Fibroblast of lung (primary cell): ENCODE results near the gene NPAT. TPM values are rescaled to one million over a fixed set of nuclear protein-coding genes. Genes with fewer than 3 reads are reported as not detected.

Experiments
- DNase-seq, 2 donors: peaks; one replicate each; pipeline versions ENCODE4 v3.0.0 to v3.0.0-alpha.2; 2010; ENCODE audit warnings: low read depth in 2 of 2
- H2AFZ ChIP-seq: 2 replicates; pipeline ENCODE4 v1.5.1; 2012; ENCODE audit warnings: low read length, control low read depth, inconsistent platforms
- H3K27ac ChIP-seq: 2 replicates; pipeline ENCODE4 v1.5.1; 2011; ENCODE audit warnings: low read length, control low read depth; ENCODE audit not compliant: insufficient read depth
- H3K27me3 ChIP-seq: 2 replicates; pipeline ENCODE4 v1.5.1; 2011; ENCODE audit warnings: mild to moderate bottlenecking, low read length; ENCODE audit not compliant: control insufficient read depth, insufficient read depth
- H3K36me3 ChIP-seq: 2 replicates; pipeline ENCODE4 v1.5.1; 2011; ENCODE audit warnings: low read length; ENCODE audit not compliant: control insufficient read depth, insufficient read depth
- H3K4me1 ChIP-seq: 2 replicates; pipeline ENCODE4 v1.5.1; 2011; ENCODE audit warnings: low read length; ENCODE audit not compliant: control insufficient read depth, insufficient read depth; ENCODE audit errors: extremely low read depth
- H3K4me2 ChIP-seq: 2 replicates; pipeline ENCODE4 v1.5.1; 2011; ENCODE audit warnings: low read length, control low read depth; ENCODE audit not compliant: insufficient read depth; ENCODE audit errors: extremely low read depth
- H3K4me3 ChIP-seq, 4 experiments: fragments of 200-600 bp in 1 of 4; sonication (generic) in 1 of 4; replicated peaks in 1 of 4; 2 replicates each; pipeline ENCODE4 v1.5.1; 2011 to 2016; ENCODE audit warnings: low read length in 4 of 4, low read depth in 3 of 4, mild to moderate bottlenecking in 3 of 4, control low read depth in 2 of 4, inconsistent platforms in 1 of 4, mixed read lengths in 1 of 4; ENCODE audit not compliant: insufficient read depth in 1 of 4; ENCODE audit errors: control extremely low read depth in 1 of 4
- H3K79me2 ChIP-seq: 2 replicates; pipeline ENCODE4 v1.5.1; 2012; ENCODE audit warnings: mild to moderate bottlenecking, low read length, inconsistent platforms; ENCODE audit not compliant: control insufficient read depth, insufficient read depth
- H3K9ac ChIP-seq: 2 replicates; pipeline ENCODE4 v1.5.1; 2011; ENCODE audit warnings: mild to moderate bottlenecking, low read length, control low read depth; ENCODE audit not compliant: insufficient read depth
- H3K9me3 ChIP-seq: 2 replicates; pipeline ENCODE4 v1.5.1; 2012; ENCODE audit warnings: low read depth, low read length; ENCODE audit not compliant: control insufficient read depth, insufficient read depth
- H4K20me1 ChIP-seq: 2 replicates; pipeline ENCODE4 v1.5.1; 2011; ENCODE audit warnings: low read length; ENCODE audit not compliant: control insufficient read depth, insufficient read depth; ENCODE audit errors: extremely low read depth
- EZH2 ChIP-seq: IDR thresholded peaks from 2 replicates; pipeline ENCODE4 v1.5.1; 2012; ENCODE audit warnings: low read length, control low read depth, mild to moderate bottlenecking; ENCODE audit errors: missing control alignments
- polyA plus RNA-seq, 2 donors: library from polyadenylated mRNA; depleted of rRNA in 1 of 2; stranded (reverse) in 1 of 2; unstranded in 1 of 2; fragments of >200 nt; gene quantifications; 2 replicates each; pipeline ENCODE4 v1.2.1, GENCODE V29; 2011 to 2012; ENCODE audit warnings: missing spikeins in 1 of 2
- total RNA-seq: library from RNA; depleted of rRNA; stranded (reverse); fragments of >200 nt; gene quantifications from 2 replicates; pipeline ENCODE4 v1.2.1, GENCODE V29; 2014
- TF ChIP-seq, protein P1 (sequence below), 2 donors: IDR thresholded peaks in 1 of 2; conservative IDR thresholded peaks in 1 of 2; 1 replicate in 1 of 2; 2 replicates in 1 of 2; pipeline ENCODE4 v1.5.1; 2011 to 2012; ENCODE audit warnings: low read length in 2 of 2, control low read depth in 1 of 2, inconsistent platforms in 1 of 2, low read depth in 1 of 2, mild to moderate bottlenecking in 1 of 2

NPAT gene
- total and polyA plus RNA-seq, 2 donors (not counting 1 experiment from before 2014, with no cell fraction given): 10.9 to 12.7 TPM

DNA sequence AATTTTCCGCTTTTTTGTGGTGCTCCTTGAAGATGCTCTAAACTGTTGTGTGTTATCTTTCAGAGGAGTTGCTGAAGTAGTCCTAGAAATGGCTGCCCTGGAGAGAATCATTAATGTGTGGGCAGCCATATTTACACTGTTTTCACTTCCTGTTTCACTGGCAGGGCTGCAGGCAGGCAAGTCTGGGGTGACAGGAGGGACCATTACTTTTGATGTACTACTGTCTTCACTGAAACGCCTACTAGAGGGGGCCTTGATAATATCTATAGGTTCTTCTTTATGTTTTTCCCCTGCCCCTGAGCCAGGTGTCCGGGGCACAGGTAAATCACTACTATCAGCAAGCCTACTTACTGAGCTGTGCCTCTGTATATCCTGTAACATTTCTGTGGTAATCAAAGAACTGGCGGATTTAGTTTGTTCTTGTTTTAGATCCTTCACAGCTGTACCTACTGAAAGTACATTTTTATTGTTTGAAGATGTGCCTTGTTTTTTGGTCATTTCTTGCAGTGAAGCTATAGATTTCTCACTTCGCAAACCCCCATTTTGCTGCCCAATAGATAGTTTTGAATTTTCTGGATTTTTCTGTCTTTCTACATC, 61.4 kb downstream of the NPAT start:
- H3K9ac ChIP-seq: no peak overlapping the region
- H3K4me3 ChIP-seq: no peak overlapping the region
- H3K36me3 ChIP-seq: peaks cover 3% of the 10 kb centered on the region
- H3K27ac ChIP-seq: no peak overlapping the region
- H3K9me3 ChIP-seq: no peaks in the 10 kb centered on the region
- H3K4me2 ChIP-seq: no peak overlapping the region
- TF ChIP-seq, protein P1, sequence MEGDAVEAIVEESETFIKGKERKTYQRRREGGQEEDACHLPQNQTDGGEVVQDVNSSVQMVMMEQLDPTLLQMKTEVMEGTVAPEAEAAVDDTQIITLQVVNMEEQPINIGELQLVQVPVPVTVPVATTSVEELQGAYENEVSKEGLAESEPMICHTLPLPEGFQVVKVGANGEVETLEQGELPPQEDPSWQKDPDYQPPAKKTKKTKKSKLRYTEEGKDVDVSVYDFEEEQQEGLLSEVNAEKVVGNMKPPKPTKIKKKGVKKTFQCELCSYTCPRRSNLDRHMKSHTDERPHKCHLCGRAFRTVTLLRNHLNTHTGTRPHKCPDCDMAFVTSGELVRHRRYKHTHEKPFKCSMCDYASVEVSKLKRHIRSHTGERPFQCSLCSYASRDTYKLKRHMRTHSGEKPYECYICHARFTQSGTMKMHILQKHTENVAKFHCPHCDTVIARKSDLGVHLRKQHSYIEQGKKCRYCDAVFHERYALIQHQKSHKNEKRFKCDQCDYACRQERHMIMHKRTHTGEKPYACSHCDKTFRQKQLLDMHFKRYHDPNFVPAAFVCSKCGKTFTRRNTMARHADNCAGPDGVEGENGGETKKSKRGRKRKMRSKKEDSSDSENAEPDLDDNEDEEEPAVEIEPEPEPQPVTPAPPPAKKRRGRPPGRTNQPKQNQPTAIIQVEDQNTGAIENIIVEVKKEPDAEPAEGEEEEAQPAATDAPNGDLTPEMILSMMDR (conservative IDR thresholded peaks at IDR 0.05 in 1 of 2, IDR thresholded peaks at IDR 0.05 in 1 of 2; ENCODE audit: low read depth in 1 of 2, low read length in 2 of 2): no peak
- no peak for TF ChIP-seq EZH2
- H3K27me3 ChIP-seq: no peaks in the 10 kb centered on the region
- H3K79me2 ChIP-seq: no peaks in the 10 kb centered on the region
- no peaks in the 10 kb centered on the region for H4K20me1 ChIP-seq
- DNase-seq: no peak
- H2AFZ ChIP-seq: no peak overlapping the region
- no peaks in the 10 kb centered on the region for H3K4me1 ChIP-seq

GRCh38 chr11:108154591-108154990, 67.8 kb downstream of the NPAT start:
- Histone ChIP-seq H3K36me3 (peaks cover 2% of the 10 kb centered on the region), H2AFZ (no peak overlapping the region), H3K27ac (no peak overlapping the region), H3K9me3 (no peaks in the 10 kb centered on the region), H3K4me1 (no peaks in the 10 kb centered on the region), H3K79me2 (no peaks in the 10 kb centered on the region), H3K4me2 (no peak overlapping the region), H3K9ac (no peak overlapping the region), H4K20me1 (no peaks in the 10 kb centered on the region), H3K4me3 (no peak overlapping the region), H3K27me3 (no peaks in the 10 kb centered on the region)
- DNase-seq: no peak
- TF ChIP-seq, protein P1 (conservative IDR thresholded peaks at IDR 0.05 in 1 of 2, IDR thresholded peaks at IDR 0.05 in 1 of 2; ENCODE audit: low read depth in 1 of 2, low read length in 2 of 2): no peak
- no peak for TF ChIP-seq EZH2

DNA sequence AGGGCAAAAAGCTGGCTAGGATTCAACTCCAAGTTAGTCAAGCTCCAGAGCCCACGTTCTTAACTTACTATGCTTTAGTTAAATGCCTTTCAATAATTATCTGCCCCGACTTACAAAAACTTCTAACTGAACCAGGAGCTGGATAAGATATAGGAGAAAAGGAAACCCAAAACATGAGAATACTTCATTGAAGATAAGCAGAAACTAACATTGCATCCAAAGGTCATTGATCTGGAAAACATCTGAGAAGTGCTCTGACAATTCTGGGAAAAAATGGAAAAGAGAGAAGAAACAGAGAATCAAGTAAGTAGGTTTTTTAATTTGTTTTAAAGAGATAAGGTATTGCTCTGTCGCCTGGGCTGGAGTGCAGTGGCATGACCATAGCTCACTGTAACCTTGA, 73.9 kb downstream of the NPAT start:
- no peaks in the 10 kb centered on the region for H4K20me1 ChIP-seq
- H3K9ac ChIP-seq: no peak overlapping the region
- peaks cover 4% of the 10 kb centered on the region for H3K36me3 ChIP-seq
- TF ChIP-seq, protein P1 (conservative IDR thresholded peaks at IDR 0.05 in 1 of 2, IDR thresholded peaks at IDR 0.05 in 1 of 2; ENCODE audit: low read depth in 1 of 2, low read length in 2 of 2): no peak
- no peak for TF ChIP-seq EZH2
- no peak for DNase-seq
- H3K4me3 ChIP-seq: no peak overlapping the region
- no peaks in the 10 kb centered on the region for H3K9me3 ChIP-seq
- H3K4me1 ChIP-seq: no peaks in the 10 kb centered on the region
- H3K27me3 ChIP-seq: no peaks in the 10 kb centered on the region
- H3K27ac ChIP-seq: no peak overlapping the region
- H3K79me2 ChIP-seq: no peaks in the 10 kb centered on the region
- no peak overlapping the region for H2AFZ ChIP-seq
- no peak overlapping the region for H3K4me2 ChIP-seq
